ENCODE results near the gene ZNF669. TPM values are rescaled to one million over a fixed set of nuclear protein-coding genes. Genes with fewer than 3 reads are reported as not detected.

Gene ZNF669
- total and polyA plus RNA-seq, 8 donors: 6.9 to 12.3 (median 10.4) TPM

GRCh38 chr1:247100676-247101279 is 3.4 kb downstream of the ZNF669 start:
- ATAC-seq: no peak
- TF ChIP-seq CTCF (IDR thresholded peaks at IDR 0.05): no peak
- H3K36me3 ChIP-seq: peaks cover 4 to 58% of the 10 kb centered on the region in 2 donors
- DNase-seq: no peak
- intact Hi-C loops (cut with DNase I): no loop called here
- H3K27ac ChIP-seq: no peak overlapping the region
- no peak overlapping the region for H3K4me3 ChIP-seq
- H3K9me3 ChIP-seq: peaks cover 3 to 70% of the 10 kb centered on the region in 2 donors
- no peaks in the 10 kb centered on the region for H3K27me3 ChIP-seq
- H3K4me1 ChIP-seq: peaks cover 0 to 21% of the 10 kb centered on the region in 2 donors

- H3K9me3 ChIP-seq: peaks cover 3 to 81% of the 10 kb centered on the region in 2 donors
- ATAC-seq: no peak
- no peaks in the 10 kb centered on the region for H3K4me1 ChIP-seq
- H3K27me3 ChIP-seq: no peaks in the 10 kb centered on the region
- H3K4me3 ChIP-seq: no peak overlapping the region
- DNase-seq: no peak
- H3K36me3 ChIP-seq: peaks cover 4 to 56% of the 10 kb centered on the region in 2 donors
- H3K27ac ChIP-seq: no peak overlapping the region
- intact Hi-C loops (cut with DNase I): no loop called here
- no peak for TF ChIP-seq CTCF (IDR thresholded peaks at IDR 0.05)
Measured at GRCh38 chr1:247096958-247097357, 7.2 kb downstream of the ZNF669 start.

- TF ChIP-seq CTCF (IDR thresholded peaks at IDR 0.05): no peak
Measured at GRCh38 chr1:247096544-247096943, 7.6 kb downstream of the ZNF669 start.

GRCh38 chr1:247096112-247096511 is 8.0 kb downstream of the ZNF669 start:
- Histone ChIP-seq H3K36me3 (peaks cover 0 to 48% of the 10 kb centered on the region in 2 donors), H3K9me3 (peaks cover 3 to 73% of the 10 kb centered on the region in 2 donors), H3K27ac (no peak overlapping the region), H3K4me1 (no peaks in the 10 kb centered on the region), H3K4me3 (no peak overlapping the region), H3K27me3 (no peaks in the 10 kb centered on the region)
- no peak for DNase-seq
- intact Hi-C loops (cut with DNase I): no loop called here
- ATAC-seq: no peak
- no peak for TF ChIP-seq CTCF (IDR thresholded peaks at IDR 0.05)

More at GRCh38 chr1:247096544-247096943, 7.6 kb downstream of the ZNF669 start:
- ATAC-seq (no peak), DNase-seq (no peak)
- H3K27ac ChIP-seq: no peak overlapping the region
- H3K4me1 ChIP-seq: no peaks in the 10 kb centered on the region
- H3K4me3 ChIP-seq: no peak overlapping the region
- no peaks in the 10 kb centered on the region for H3K27me3 ChIP-seq
- peaks cover 3 to 77% of the 10 kb centered on the region in 2 donors for H3K9me3 ChIP-seq
- peaks cover 2 to 52% of the 10 kb centered on the region in 2 donors for H3K36me3 ChIP-seq
- intact Hi-C loops (cut with DNase I): no loop called here

GRCh38 chr1:247090455-247090854 is 13.7 kb downstream of the ZNF669 start:
- no peaks in the 10 kb centered on the region for H3K36me3 ChIP-seq
- H3K27ac ChIP-seq: no peak overlapping the region
- no peak for TF ChIP-seq CTCF (IDR thresholded peaks at IDR 0.05)
- ATAC-seq (no peak), DNase-seq (no peak)
- intact Hi-C loops (cut with DNase I): no loop called here
- peaks cover 0 to 17% of the 10 kb centered on the region in 2 donors for H3K9me3 ChIP-seq
- no peaks in the 10 kb centered on the region for H3K27me3 ChIP-seq
- H3K4me1 ChIP-seq: no peaks in the 10 kb centered on the region
- H3K4me3 ChIP-seq: no peak overlapping the region
